Measurements from ENCODE around the gene TUBGCP6. TPM values are rescaled to one million over a fixed set of nuclear protein-coding genes. Genes with fewer than 3 reads are reported as not detected.

Gene TUBGCP6
- polyA plus RNA-seq, 3 donors = 3.7 to 72.8 (median 4.3) TPM

DNA sequence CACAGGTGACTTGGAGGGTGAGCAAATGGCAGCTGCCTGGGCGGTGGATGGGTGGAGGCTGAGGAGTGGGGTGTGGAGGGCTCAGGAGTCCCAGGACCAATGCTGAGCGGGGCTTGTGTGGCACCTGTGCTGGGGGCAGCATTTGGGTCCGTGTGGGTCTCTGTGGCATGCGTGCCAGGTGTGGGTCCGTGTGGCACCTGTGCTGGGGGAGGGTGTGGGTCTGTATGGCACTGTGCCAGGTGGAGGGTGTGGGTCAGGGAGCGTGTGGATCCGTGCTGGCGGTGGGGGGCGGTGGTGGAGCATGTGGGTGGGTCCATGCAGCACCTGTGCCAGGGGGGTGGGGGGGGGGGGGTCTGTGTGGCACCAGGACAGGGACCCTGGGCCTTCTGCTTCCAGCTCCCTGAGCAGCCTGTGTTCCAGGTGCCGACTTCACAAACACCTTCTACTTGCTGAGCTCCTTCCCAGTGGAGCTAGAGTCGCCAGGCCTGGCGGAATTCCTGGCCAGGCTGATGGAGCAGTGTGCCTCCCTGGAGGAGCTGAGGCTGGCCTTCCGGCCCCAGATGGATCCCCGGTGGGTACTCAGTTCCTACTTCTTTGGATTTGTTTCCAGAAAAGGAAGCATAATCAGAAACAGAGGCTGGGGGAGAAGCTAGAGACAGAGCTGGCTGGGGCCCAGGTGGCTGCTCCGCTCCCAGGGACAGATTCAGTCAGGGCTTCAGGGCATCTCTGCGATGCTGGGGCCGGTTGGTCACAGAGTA lies 29.3 kb downstream of the TUBGCP6 start:
- Histone ChIP-seq H3K79me2 (ENCODE audit: insufficient read depth, low read length) (peaks cover 48% of the 10 kb centered on the region), H3K27me3 (ENCODE audit: control insufficient read depth in 2 of 2, insufficient read depth in 2 of 2, low read length in 2 of 2) (no peaks in the 10 kb centered on the region), H3K36me3 (replicated peaks in 1 of 2; ENCODE audit: control insufficient read depth in 1 of 2, insufficient read depth in 2 of 2, low read length in 2 of 2) (peaks cover 82 to 90% of the 10 kb centered on the region in 2 donors), H3K9ac (ENCODE audit: insufficient read depth, low read length, poor library complexity, severe bottlenecking) (no peak overlapping the region), H3K4me2 (replicated peaks; ENCODE audit: extremely low read depth, low read length, poor library complexity, severe bottlenecking) (no peak overlapping the region), H2AFZ (ENCODE audit: insufficient read depth, low read depth, low read length, poor library complexity, severe bottlenecking) (no peak overlapping the region), H3K9me3 (replicated peaks in 1 of 2; ENCODE audit: control insufficient read depth in 1 of 2, insufficient read depth in 1 of 2, low read length in 2 of 2) (no peaks in the 10 kb centered on the region), H3K4me1 (ENCODE audit: control insufficient read depth in 1 of 2, insufficient read depth in 2 of 2, low read length in 2 of 2) (peaks cover 0 to 9% of the 10 kb centered on the region in 2 donors), H3K4me3 (replicated peaks in 1 of 3; ENCODE audit: low read depth in 2 of 3, low read length in 3 of 3) (no peak overlapping the region), H3K27ac (ENCODE audit: low read depth in 1 of 2, low read length in 2 of 2) (no peak overlapping the region), H4K20me1 (ENCODE audit: insufficient read depth, low read length) (peaks cover 100% of the 10 kb centered on the region)
- 95% methylated on average over 12 of the region's 17 CpGs for WGBS (ENCODE audit: insufficient coverage)
- DNase-seq = no peak
- H3K4me3 Mint-ChIP-seq = no peak overlapping the region
- no peaks in the 10 kb centered on the region for H3K9me3 Mint-ChIP-seq
- peaks cover 69 to 92% of the 10 kb centered on the region in 2 donors for H3K36me3 Mint-ChIP-seq
- H3K27me3 Mint-ChIP-seq (ENCODE audit: low read depth in 3 of 3) = no peaks in the 10 kb centered on the region
- peak overlapping the region in 2 of 7 donors; percentile 50 to 52 for H3K27ac Mint-ChIP-seq
- TF ChIP-seq, protein P1, sequence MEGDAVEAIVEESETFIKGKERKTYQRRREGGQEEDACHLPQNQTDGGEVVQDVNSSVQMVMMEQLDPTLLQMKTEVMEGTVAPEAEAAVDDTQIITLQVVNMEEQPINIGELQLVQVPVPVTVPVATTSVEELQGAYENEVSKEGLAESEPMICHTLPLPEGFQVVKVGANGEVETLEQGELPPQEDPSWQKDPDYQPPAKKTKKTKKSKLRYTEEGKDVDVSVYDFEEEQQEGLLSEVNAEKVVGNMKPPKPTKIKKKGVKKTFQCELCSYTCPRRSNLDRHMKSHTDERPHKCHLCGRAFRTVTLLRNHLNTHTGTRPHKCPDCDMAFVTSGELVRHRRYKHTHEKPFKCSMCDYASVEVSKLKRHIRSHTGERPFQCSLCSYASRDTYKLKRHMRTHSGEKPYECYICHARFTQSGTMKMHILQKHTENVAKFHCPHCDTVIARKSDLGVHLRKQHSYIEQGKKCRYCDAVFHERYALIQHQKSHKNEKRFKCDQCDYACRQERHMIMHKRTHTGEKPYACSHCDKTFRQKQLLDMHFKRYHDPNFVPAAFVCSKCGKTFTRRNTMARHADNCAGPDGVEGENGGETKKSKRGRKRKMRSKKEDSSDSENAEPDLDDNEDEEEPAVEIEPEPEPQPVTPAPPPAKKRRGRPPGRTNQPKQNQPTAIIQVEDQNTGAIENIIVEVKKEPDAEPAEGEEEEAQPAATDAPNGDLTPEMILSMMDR (IDR thresholded peaks at IDR 0.05) = no peak
- intact Hi-C loops (cut with micrococcal nuclease) = no loop called here
- H3K4me1 Mint-ChIP-seq = peaks cover 6% of the 10 kb centered on the region

DNA sequence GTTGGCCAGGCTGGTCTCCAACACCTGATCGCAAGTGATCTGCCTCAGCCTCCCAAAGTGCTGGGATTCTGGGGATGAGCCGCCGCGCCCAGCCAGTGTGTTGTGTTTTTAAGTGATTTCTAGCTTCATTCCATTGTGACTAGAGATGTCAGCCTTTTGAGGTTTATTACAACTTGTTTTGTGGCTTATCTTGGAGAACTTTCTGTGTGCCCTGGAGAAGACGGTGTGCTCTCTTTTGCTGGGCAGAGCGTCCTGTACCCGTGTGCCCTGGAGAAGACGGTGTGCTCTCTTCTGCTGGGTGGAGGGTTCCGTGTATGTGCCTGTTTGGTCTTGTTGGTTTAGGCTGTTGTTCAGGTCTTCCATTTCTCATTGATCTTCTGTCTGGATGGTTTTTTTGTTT lies 31.6 kb downstream of the TUBGCP6 start:
- TF ChIP-seq, protein P1 (IDR thresholded peaks at IDR 0.05) = no peak
- Histone ChIP-seq H3K4me2 (replicated peaks; ENCODE audit: extremely low read depth, low read length, poor library complexity, severe bottlenecking) (no peak overlapping the region), H3K79me2 (ENCODE audit: insufficient read depth, low read length) (peaks cover 68% of the 10 kb centered on the region), H4K20me1 (ENCODE audit: insufficient read depth, low read length) (peaks cover 100% of the 10 kb centered on the region), H3K9ac (ENCODE audit: insufficient read depth, low read length, poor library complexity, severe bottlenecking) (no peak overlapping the region), H3K4me3 (replicated peaks in 1 of 3; ENCODE audit: low read depth in 2 of 3, low read length in 3 of 3) (no peak overlapping the region), H2AFZ (ENCODE audit: insufficient read depth, low read depth, low read length, poor library complexity, severe bottlenecking) (no peak overlapping the region), H3K27me3 (ENCODE audit: control insufficient read depth in 2 of 2, insufficient read depth in 2 of 2, low read length in 2 of 2) (no peaks in the 10 kb centered on the region), H3K4me1 (ENCODE audit: control insufficient read depth in 1 of 2, insufficient read depth in 2 of 2, low read length in 2 of 2) (peaks cover 0 to 4% of the 10 kb centered on the region in 2 donors), H3K36me3 (replicated peaks in 1 of 2; ENCODE audit: control insufficient read depth in 1 of 2, insufficient read depth in 2 of 2, low read length in 2 of 2) (peaks cover 85 to 93% of the 10 kb centered on the region in 2 donors), H3K9me3 (replicated peaks in 1 of 2; ENCODE audit: control insufficient read depth in 1 of 2, insufficient read depth in 1 of 2, low read length in 2 of 2) (no peaks in the 10 kb centered on the region), H3K27ac (ENCODE audit: low read depth in 1 of 2, low read length in 2 of 2) (no peak overlapping the region)
- H3K36me3 Mint-ChIP-seq = peaks cover 69 to 93% of the 10 kb centered on the region in 2 donors
- H3K9me3 Mint-ChIP-seq = no peaks in the 10 kb centered on the region
- H3K4me1 Mint-ChIP-seq = peaks cover 4% of the 10 kb centered on the region
- no peaks in the 10 kb centered on the region for H3K27me3 Mint-ChIP-seq (ENCODE audit: low read depth in 3 of 3)
- 94% methylated on average over 8 of the region's 9 CpGs for WGBS (ENCODE audit: insufficient coverage)
- H3K27ac Mint-ChIP-seq = peak overlapping the region in 1 of 7 donors; percentile 63
- H3K4me3 Mint-ChIP-seq = no peak overlapping the region
- intact Hi-C loops (cut with micrococcal nuclease) = no loop called here
- DNase-seq = no peak

Measured in CD14-positive monocyte (primary cell).